IMR-90 (cell line): Measurements from ENCODE around the gene FABP6. TPM values are rescaled to one million over a fixed set of nuclear protein-coding genes. Genes with fewer than 3 reads are reported as not detected.

ENCODE experiments used
- ATAC-seq: fragments of 200-7000 bp; cut with Tn5 transposase; 2 replicates; pipeline ENCODE4 v1.9.1; 2020; ENCODE audit warnings: low read depth, mild to moderate bottlenecking, moderate library complexity
- BruUV-seq: library from RNA; stranded (reverse); fragments of 400-500 nt; replicated peaks from 2 replicates; lab custom pipeline; 2021; lab: Mats Ljungman, UMichigan
- CTCF ChIA-PET: fragments of 300-600 bp; formaldehyde crosslinking; extraction: SDS; loops from one replicate; lab custom pipeline; 2021; ENCODE audit warnings: antibody characterized with exemption; lab: Yijun Ruan, JAX
- POLR2A ChIA-PET: fragments of 300-600 bp; sonication (Branson Sonifier 250); formaldehyde crosslinking; loops from one replicate; lab custom pipeline; 2022; ENCODE audit warnings: antibody characterized with exemption; ENCODE audit not compliant: unreplicated experiment; lab: Charles Lee
- DNase-seq: peaks from one replicate; pipeline ENCODE4 v3.0.0; 2013
- H2AFZ ChIP-seq: replicated peaks from 2 replicates; pipeline ENCODE3; 2013; ENCODE audit warnings: low read length, mild to moderate bottlenecking; ENCODE audit not compliant: poor library complexity
- H2AK5ac ChIP-seq: 2 replicates; pipeline ENCODE4 v1.6.1; 2013; ENCODE audit warnings: low read depth, low read length, inconsistent platforms
- H2AK9ac ChIP-seq: replicated peaks from 2 replicates; pipeline ENCODE3; 2013; ENCODE audit warnings: mild to moderate bottlenecking, low read depth, low read length, moderate library complexity; ENCODE audit not compliant: poor library complexity
- H2BK120ac ChIP-seq: 2 replicates; pipeline ENCODE4 v1.6.1; 2013; ENCODE audit warnings: low read depth, low read length, inconsistent platforms
- H2BK15ac ChIP-seq: 3 replicates; pipeline ENCODE4 v1.6.1; 2013; ENCODE audit warnings: low read depth, low read length, inconsistent platforms
- H2BK20ac ChIP-seq: 2 replicates; pipeline ENCODE4 v1.6.1; 2013; ENCODE audit warnings: low read depth, mild to moderate bottlenecking, inconsistent platforms, low read length, moderate library complexity
- H2BK5ac ChIP-seq: 2 replicates; pipeline ENCODE4 v1.6.1; 2013; ENCODE audit warnings: mild to moderate bottlenecking, low read depth, low read length, inconsistent platforms; ENCODE audit not compliant: poor library complexity, severe bottlenecking
- H3K14ac ChIP-seq: replicated peaks from 2 replicates; pipeline ENCODE4 v1.6.1; 2013; ENCODE audit warnings: low read depth, low read length, inconsistent platforms
- H3K18ac ChIP-seq: 2 replicates; pipeline ENCODE4 v1.6.1; 2013; ENCODE audit warnings: low read depth, low read length, control low read depth
- H3K23ac ChIP-seq: 2 replicates; pipeline ENCODE4 v1.6.1; 2013; ENCODE audit warnings: low read depth, low read length, inconsistent platforms
- H3K27ac ChIP-seq: 2 replicates; pipeline ENCODE4 v1.5.1; 2013; ENCODE audit warnings: mild to moderate bottlenecking, control low read depth, low read length; ENCODE audit not compliant: insufficient read depth
- H3K27me3 ChIP-seq: 2 replicates; pipeline ENCODE4 v1.6.1; 2013; ENCODE audit warnings: low read length; ENCODE audit not compliant: control insufficient read depth, insufficient read depth
- H3K36me3 ChIP-seq: 2 replicates; pipeline ENCODE4 v1.6.1; 2013; ENCODE audit warnings: low read length, mixed read lengths; ENCODE audit not compliant: control insufficient read depth, insufficient read depth
- H3K4ac ChIP-seq: 2 replicates; pipeline ENCODE4 v1.6.1; 2013; ENCODE audit warnings: low read depth, low read length, inconsistent platforms
- H3K4me1 ChIP-seq: 2 replicates; pipeline ENCODE4 v1.6.1; 2013; ENCODE audit warnings: low read length, mixed read lengths; ENCODE audit not compliant: control insufficient read depth, insufficient read depth
- H3K4me2 ChIP-seq: 2 replicates; pipeline ENCODE4 v1.6.1; 2013; ENCODE audit warnings: low read depth, mild to moderate bottlenecking, control low read depth, low read length, moderate library complexity
- H3K4me3 ChIP-seq: 2 replicates; pipeline ENCODE4 v1.5.1; 2013; ENCODE audit warnings: low read depth, mild to moderate bottlenecking, control low read depth, low read length, moderate library complexity; ENCODE audit not compliant: insufficient read depth
- H3K56ac ChIP-seq: 2 replicates; pipeline ENCODE4 v1.6.1; 2013; ENCODE audit warnings: low read length, inconsistent platforms; ENCODE audit not compliant: insufficient read depth; ENCODE audit errors: extremely low read depth
- H3K79me1 ChIP-seq, 2 experiments: 2 replicates each; pipeline ENCODE4 v1.6.1; 2013; ENCODE audit warnings: low read length in 2 of 2, inconsistent platforms in 1 of 2, low read depth in 1 of 2
- H3K9ac ChIP-seq: 2 replicates; pipeline ENCODE4 v1.6.1; 2013; ENCODE audit warnings: low read depth, low read length, control low read depth
- H3K9me1 ChIP-seq: 2 replicates; pipeline ENCODE4 v1.6.1; 2013; ENCODE audit warnings: low read length, inconsistent platforms; ENCODE audit not compliant: insufficient read depth
- H3K9me3 ChIP-seq: 2 replicates; pipeline ENCODE4 v1.6.1; 2013; ENCODE audit warnings: low read length; ENCODE audit not compliant: control insufficient read depth, insufficient read depth
- H4K20me1 ChIP-seq: 2 replicates; pipeline ENCODE4 v1.6.1; 2013; ENCODE audit warnings: low read length, inconsistent platforms; ENCODE audit not compliant: insufficient read depth
- H4K5ac ChIP-seq: 2 replicates; pipeline ENCODE4 v1.6.1; 2013; ENCODE audit warnings: mild to moderate bottlenecking, low read depth, low read length, control low read depth
- H4K8ac ChIP-seq, 2 experiments: 2 replicates each; pipeline ENCODE4 v1.6.1; 2013; ENCODE audit warnings: low read depth in 2 of 2, low read length in 2 of 2, control low read depth in 1 of 2, inconsistent platforms in 1 of 2
- H4K91ac ChIP-seq: 2 replicates; pipeline ENCODE4 v1.6.1; 2013; ENCODE audit warnings: low read depth, low read length, inconsistent platforms; ENCODE audit not compliant: insufficient read depth
- BHLHE40 ChIP-seq: fragments of 150-350 bp; IDR thresholded peaks from 2 replicates; pipeline ENCODE4 v1.6.1; 2016; ENCODE audit warnings: mild to moderate bottlenecking, low read depth, low read length
- CEBPB ChIP-seq: IDR thresholded peaks from 2 replicates; pipeline ENCODE4 v1.6.1; 2012; ENCODE audit warnings: low read depth, low read length, improper control_type of control experiment
- CHD1 ChIP-seq: IDR thresholded peaks from 2 replicates; pipeline ENCODE4 v1.6.1; 2012; ENCODE audit warnings: low read depth, low read length, improper control_type of control experiment
- CTCF ChIP-seq: conservative IDR thresholded peaks from 2 replicates; pipeline ENCODE4 v1.5.1; 2012; ENCODE audit warnings: mild to moderate bottlenecking, low read depth, low read length, improper control_type of control experiment
- ELK1 ChIP-seq: fragments of 150-350 bp; IDR thresholded peaks from 2 replicates; pipeline ENCODE4 v1.6.1; 2016; ENCODE audit warnings: low read depth, mild to moderate bottlenecking, low read length, moderate library complexity, borderline replicate concordance
- FOS ChIP-seq: fragments of 150-350 bp; IDR thresholded peaks from 2 replicates; pipeline ENCODE4 v1.6.1; 2016; ENCODE audit warnings: low read depth, low read length
- MAFK ChIP-seq: IDR thresholded peaks from 2 replicates; pipeline ENCODE4 v1.6.1; 2012; ENCODE audit warnings: low read depth, low read length, improper control_type of control experiment
- MAZ ChIP-seq: IDR thresholded peaks from 2 replicates; pipeline ENCODE4 v1.6.1; 2012; ENCODE audit warnings: low read depth, mild to moderate bottlenecking, low read length, improper control_type of control experiment, moderate library complexity, borderline replicate concordance
- NFE2L2 ChIP-seq: fragments of 150-350 bp; IDR thresholded peaks from 2 replicates; pipeline ENCODE4 v1.6.1; 2016; ENCODE audit warnings: low read depth, mild to moderate bottlenecking, low read length
- POLR2A ChIP-seq: IDR thresholded peaks from 2 replicates; pipeline ENCODE4 v1.6.1; 2012; ENCODE audit warnings: mild to moderate bottlenecking, low read depth, low read length
- RAD21 ChIP-seq: IDR thresholded peaks from 2 replicates; pipeline ENCODE4 v1.6.1; 2012; ENCODE audit warnings: low read length, improper control_type of control experiment
- RCOR1 ChIP-seq: IDR thresholded peaks from 2 replicates; pipeline ENCODE4 v1.6.1; 2012; ENCODE audit warnings: mild to moderate bottlenecking, low read length, improper control_type of control experiment; ENCODE audit not compliant: insufficient replicate concordance
- RFX5 ChIP-seq: IDR thresholded peaks from 2 replicates; pipeline ENCODE4 v1.8.0; 2012; ENCODE audit warnings: low read depth, mild to moderate bottlenecking, low read length, moderate library complexity
- SMC3 ChIP-seq: fragments of 150-350 bp; IDR thresholded peaks from 2 replicates; pipeline ENCODE4 v1.6.1; 2016; ENCODE audit warnings: low read depth, mild to moderate bottlenecking, antibody characterized with exemption, low read length, moderate library complexity
- USF2 ChIP-seq: fragments of 150-350 bp; IDR thresholded peaks from 2 replicates; pipeline ENCODE4 v1.6.1; 2017; ENCODE audit warnings: mild to moderate bottlenecking, antibody characterized with exemption, low read length, low read depth
- WGBS, 2 experiments: methylation state at CpG; one replicate each; pipeline versions ENCODE4 v1.1.5 to v1.1.7; 2013; ENCODE audit warnings: missing lambda C conversion rate in 2 of 2; ENCODE audit not compliant: insufficient read length in 1 of 2; ENCODE audit errors: extremely low coverage in 2 of 2; 5-methylcytosine and 5-hydroxymethylcytosine counted together
- dilution Hi-C: fragments of 300-500 bp; cut with HindIII; formaldehyde crosslinking; loops from one replicate; pipeline ENCODE4 v1.14.3; 2018; ENCODE audit warnings: low sequenced_read_pairs; ENCODE audit not compliant: unreplicated experiment
- in situ Hi-C: fragments of 300-500 bp; cut with MboI; formaldehyde crosslinking; loops from 3 replicates; pipeline ENCODE4 v1.14.3; 2019; ENCODE audit warnings: low sequenced_read_pairs, inconsistent platforms, mixed read lengths
- intact Hi-C: fragments of 100-400 bp; cut with micrococcal nuclease; formaldehyde crosslinking; loops from 2 replicates; pipeline ENCODE4 v1.10.0; 2022
- polyA plus RNA-seq, 3 experiments: library from polyadenylated mRNA; depleted of rRNA; stranded (reverse); fragments of >200 nt; gene quantifications; 2 replicates each; pipeline ENCODE4 v1.2.3, GENCODE V29; 2012; ENCODE audit warnings: low replicate concordance in 1 of 3
- total RNA-seq: library from RNA; depleted of rRNA; stranded (reverse); fragments of >200 nt; gene quantifications from 2 replicates; pipeline ENCODE4 v1.2.3, GENCODE V29; 2012

Gene FABP6
- total and polyA plus RNA-seq, 2 of the 4 experiments (the other 2 are of a cell fraction) = not detected

- TF ChIP-seq FOS (no peak), RFX5 (no peak), USF2 (no peak), BHLHE40 (no peak), NFE2L2 (no peak), SMC3 (no peak), MAFK (no peak), POLR2A (no peak), RCOR1 (no peak), RAD21 (no peak), MAZ (no peak), CEBPB (no peak), ELK1 (no peak), CHD1 (no peak), CTCF (no peak)
These were observed 41.4 kb downstream of the FABP6 start for GRCh38 chr5:160270704-160271103.

More at GRCh38 chr5:160270704-160271103, 41.4 kb downstream of the FABP6 start:
- dilution Hi-C loops = no loop called here
- Histone ChIP-seq H3K36me3 (peaks cover 2% of the 10 kb centered on the region; the same call in 1 of the 2 replicates), H3K9me3 (no peaks in the 10 kb centered on the region), H3K4me2 (no peak overlapping the region), H2AK9ac (no peak overlapping the region), H2AFZ (no peak overlapping the region), H4K20me1 (no peaks in the 10 kb centered on the region), H3K79me1 (peaks cover 0 to 11% of the 10 kb centered on the region in 2 experiments; a peak in 1 of 4 replicates), H3K4ac (no peak overlapping the region), H4K5ac (no peak overlapping the region), H3K23ac (no peak overlapping the region), H2AK5ac (peak overlapping the region; percentile 12; the same call in 1 of the 2 replicates), H3K9ac (no peak overlapping the region), H3K4me3 (no peak overlapping the region), H4K91ac (no peak overlapping the region), H3K18ac (no peak overlapping the region), H3K56ac (no peak overlapping the region), H3K14ac (no peak overlapping the region), H3K4me1 (peaks cover 15% of the 10 kb centered on the region), H2BK15ac (no peak overlapping the region), H3K9me1 (peaks cover 10% of the 10 kb centered on the region), H2BK5ac (no peak overlapping the region), H2BK20ac (no peak overlapping the region), H4K8ac (no peak overlapping the region), H2BK120ac (no peak overlapping the region), H3K27me3 (no peaks in the 10 kb centered on the region), H3K27ac (no peak overlapping the region)
- ATAC-seq = no peak
- BruUV-seq = no TSS peak
- intact Hi-C loops = no loop called here
- DNase-seq = no peak
- POLR2A ChIA-PET = no interaction called here
- in situ Hi-C loops = no loop called here
- CTCF ChIA-PET = no interaction called here
- WGBS, 2 experiments = no CpG with 5 or more reads among the region's 4 CpGs
